Activated CD4-positive, alpha-beta T cell treated with anti-CD3 and anti-CD28 coated beads for 36 hours (primary cell): ENCODE results near the gene SOX8. TPM values are rescaled to one million over a fixed set of nuclear protein-coding genes. Genes with fewer than 3 reads are reported as not detected.

Experiments
- ATAC-seq: fragments of 200-7000 bp; cut with Tn5 transposase; one replicate; pipeline ENCODE4 v1.10.0; 2021; ENCODE audit warnings: mild to moderate bottlenecking, moderate library complexity
- CTCF ChIA-PET: fragments of 350-600 bp; sonication (Branson Sonifier 250); formaldehyde crosslinking; loops from one replicate; lab custom pipeline; 2021; ENCODE audit warnings: antibody characterized with exemption; lab: Charles Lee
- POLR2A ChIA-PET: fragments of 350-600 bp; sonication (Branson Sonifier 250); formaldehyde crosslinking; loops from one replicate; lab custom pipeline; 2021; ENCODE audit warnings: antibody characterized with exemption, inconsistent platforms; lab: Charles Lee
- DNase-seq: peaks from one replicate; pipeline ENCODE4 v3.0.0-alpha.2; 2020
- H3K27ac Mint-ChIP-seq: one replicate; pipeline ENCODE4 v1.8.0; 2021; ENCODE audit warnings: mixed read lengths
- H3K27me3 Mint-ChIP-seq: one replicate; pipeline ENCODE4 v1.8.0; 2021; ENCODE audit warnings: mixed read lengths
- H3K36me3 Mint-ChIP-seq: one replicate; pipeline ENCODE4 v1.8.0; 2021; ENCODE audit warnings: low read depth, mixed read lengths
- H3K4me1 Mint-ChIP-seq: one replicate; pipeline ENCODE4 v1.8.0; 2021; ENCODE audit warnings: mixed read lengths
- H3K4me3 Mint-ChIP-seq: one replicate; pipeline ENCODE4 v1.8.0; 2021; ENCODE audit warnings: mild to moderate bottlenecking, moderate library complexity, mixed read lengths
- H3K9me3 Mint-ChIP-seq: one replicate; pipeline ENCODE4 v1.8.0; 2021; ENCODE audit warnings: low read depth, mixed read lengths
- intact Hi-C, 2 experiments: fragments of 100-400 bp; cut with DNase I in 1 of 2; cut with micrococcal nuclease in 1 of 2; formaldehyde crosslinking; loops; one replicate each; pipeline versions ENCODE4 v1.14.2 to v1.15.1; 2022 to 2024; cut with DNase I, micrococcal nuclease
- total RNA-seq, 2 experiments: library from RNA; stranded (reverse); gene quantifications; one replicate each; pipeline ENCODE4 v1.2.3, GENCODE V29; 2021

Gene SOX8
- total RNA-seq, 2 experiments from 2014 or later, result 1.4 to 1.6 TPM

DNA sequence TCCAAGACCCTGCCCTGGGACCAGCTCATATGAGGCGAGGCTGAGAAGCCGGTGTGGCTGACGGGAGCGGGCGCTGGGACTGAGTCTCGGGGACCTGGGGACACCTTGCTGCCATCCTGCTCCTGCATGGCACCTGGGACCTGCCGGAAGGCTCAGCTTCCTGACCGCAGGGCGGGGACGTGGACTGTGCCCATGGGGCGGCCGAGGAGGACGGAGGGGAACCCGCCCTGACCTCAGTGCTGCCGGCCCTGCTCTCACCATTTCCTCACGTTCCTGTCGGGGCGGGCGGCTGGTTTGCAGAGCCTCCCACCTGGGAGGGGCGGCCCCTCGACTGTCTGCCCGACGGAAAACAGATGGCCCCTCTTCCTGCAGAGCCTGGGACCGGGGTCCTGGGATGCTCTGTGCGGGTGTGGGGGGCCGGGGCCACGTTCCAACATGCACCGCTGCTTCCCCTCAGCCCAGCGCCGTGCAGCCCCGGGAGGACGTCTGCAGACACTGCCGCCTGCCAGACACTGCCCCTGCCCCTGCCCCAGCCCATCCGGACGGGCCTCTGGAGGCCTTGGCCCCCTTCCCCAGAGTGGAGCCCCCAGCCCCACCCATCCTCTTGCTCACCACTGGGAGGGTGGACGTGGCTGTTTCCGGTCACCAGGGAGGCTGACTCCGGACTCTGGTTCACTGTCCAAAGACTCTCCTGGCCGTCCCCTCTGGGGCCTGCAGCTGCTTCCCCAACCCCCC, 47.1 kb downstream of the SOX8 start:
- ChIA-PET POLR2A (interaction anchor here (0.6 kb wide), 1 partner anchor 203 kb away, joined by 3 read pairs; no protein-coding TSS in a partner anchor), CTCF (no interaction called here)
- no peaks in the 10 kb centered on the region for H3K9me3 Mint-ChIP-seq
- DNase-seq, result no peak
- H3K27me3 Mint-ChIP-seq, result peaks cover 8% of the 10 kb centered on the region
- intact Hi-C loops, result loop anchor here in 1 of 2 experiments (10.0 kb wide), 1 partner anchor 776 kb away; no protein-coding TSS in a partner anchor
- H3K4me1 Mint-ChIP-seq, result no peaks in the 10 kb centered on the region
- no peak for ATAC-seq
- no peak overlapping the region for H3K27ac Mint-ChIP-seq
- no peak overlapping the region for H3K4me3 Mint-ChIP-seq
- no peaks in the 10 kb centered on the region for H3K36me3 Mint-ChIP-seq

DNA sequence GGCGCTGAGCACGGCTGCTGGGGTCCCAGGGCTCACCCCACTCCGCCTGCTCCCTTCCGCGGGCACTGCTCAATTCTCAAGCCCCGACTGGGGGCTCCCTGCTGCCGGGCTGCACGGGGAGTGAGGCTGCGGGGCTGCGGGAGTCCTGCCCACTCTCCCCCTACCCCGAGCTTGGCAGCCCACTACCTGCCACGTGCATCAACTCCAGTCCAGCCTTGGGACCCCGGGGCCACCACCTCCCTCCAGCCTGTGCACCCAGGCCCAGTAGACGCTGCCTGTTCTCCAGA, 47.6 kb downstream of the SOX8 start:
- Mint-ChIP-seq H3K27me3 (peaks cover 8% of the 10 kb centered on the region), H3K4me3 (no peak overlapping the region), H3K9me3 (no peaks in the 10 kb centered on the region), H3K27ac (no peak overlapping the region), H3K36me3 (no peaks in the 10 kb centered on the region), H3K4me1 (no peaks in the 10 kb centered on the region)
- CTCF ChIA-PET, result no interaction called here
- POLR2A ChIA-PET, result no interaction called here
- intact Hi-C loops, result loop anchor here in 1 of 2 experiments (10.0 kb wide), 1 partner anchor 776 kb away; no protein-coding TSS in a partner anchor
- DNase-seq (no peak), ATAC-seq (no peak)

DNA sequence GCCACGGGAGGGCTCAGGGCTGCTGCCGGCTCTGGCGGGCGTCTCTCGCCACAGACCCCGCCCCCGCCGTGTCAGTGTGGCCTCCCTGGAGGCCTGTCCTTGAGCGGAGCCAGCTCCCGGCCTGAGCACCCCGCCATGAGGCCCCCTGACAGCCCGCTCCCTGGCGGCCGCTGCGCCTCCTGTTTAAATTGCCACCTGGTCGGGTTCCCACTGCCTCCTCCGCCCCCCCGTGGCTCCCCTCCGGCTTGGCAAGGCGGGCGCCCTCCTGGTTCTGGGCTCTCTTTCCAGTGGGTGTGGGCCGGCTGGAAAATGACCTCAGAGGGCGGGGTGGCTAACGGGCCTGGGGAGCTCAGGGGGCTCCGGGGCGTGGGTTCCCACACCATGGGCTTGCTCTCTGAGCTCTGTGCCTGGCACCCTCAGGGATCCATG, 48.9 kb downstream of the SOX8 start:
- H3K4me1 Mint-ChIP-seq, result no peaks in the 10 kb centered on the region
- no peak overlapping the region for H3K27ac Mint-ChIP-seq
- peaks cover 8% of the 10 kb centered on the region for H3K27me3 Mint-ChIP-seq
- H3K9me3 Mint-ChIP-seq, result no peaks in the 10 kb centered on the region
- ATAC-seq (no peak), DNase-seq (no peak)
- CTCF ChIA-PET, result no interaction called here
- H3K4me3 Mint-ChIP-seq, result no peak overlapping the region
- intact Hi-C loops, result no loop called here
- POLR2A ChIA-PET, result no interaction called here
- no peaks in the 10 kb centered on the region for H3K36me3 Mint-ChIP-seq

DNA sequence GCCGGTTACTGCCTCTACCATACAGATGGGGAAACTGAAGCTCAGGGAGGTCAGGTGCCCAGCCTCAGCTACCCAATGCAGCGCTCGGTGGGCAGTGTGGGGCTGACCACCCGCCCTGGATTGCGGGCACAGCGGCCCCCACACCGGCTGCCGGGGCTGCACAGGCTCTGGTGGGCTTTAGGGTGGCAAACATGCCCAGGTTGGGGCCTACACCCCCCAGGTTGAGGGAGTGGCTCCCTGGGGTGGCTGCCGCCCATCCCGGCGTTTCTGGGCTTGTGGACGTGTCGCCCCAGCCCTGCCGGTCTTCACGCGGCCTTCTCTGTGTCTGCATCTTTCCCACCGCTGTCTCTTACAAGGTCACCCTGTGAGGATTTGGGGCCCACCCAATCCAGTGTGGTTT, 50.1 kb downstream of the SOX8 start:
- intact Hi-C loops, result no loop called here
- no peaks in the 10 kb centered on the region for H3K36me3 Mint-ChIP-seq
- H3K4me3 Mint-ChIP-seq, result no peak overlapping the region
- no peak for ATAC-seq
- CTCF ChIA-PET, result no interaction called here
- H3K9me3 Mint-ChIP-seq, result no peaks in the 10 kb centered on the region
- no peaks in the 10 kb centered on the region for H3K4me1 Mint-ChIP-seq
- POLR2A ChIA-PET, result no interaction called here
- peaks cover 8% of the 10 kb centered on the region for H3K27me3 Mint-ChIP-seq
- H3K27ac Mint-ChIP-seq, result no peak overlapping the region
- no peak for DNase-seq

DNA sequence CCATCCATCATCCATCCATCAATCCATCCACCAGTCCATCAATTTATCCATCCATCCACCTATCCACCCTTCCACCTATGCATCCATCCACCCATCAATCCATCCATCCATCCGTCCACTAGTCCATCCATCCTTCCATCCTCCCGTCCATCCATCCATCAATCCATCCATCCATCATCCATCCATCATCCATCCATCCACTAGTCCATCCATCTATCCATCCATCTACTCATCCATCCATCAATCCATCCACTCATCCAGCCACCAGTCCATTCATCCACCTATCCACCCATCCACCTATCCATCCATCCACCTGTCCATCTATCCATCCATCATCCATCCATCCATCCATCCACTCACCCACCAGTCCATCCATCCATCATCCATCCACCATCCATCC, 51.0 kb downstream of the SOX8 start:
- Mint-ChIP-seq H3K27me3 (peaks cover 8% of the 10 kb centered on the region), H3K36me3 (no peaks in the 10 kb centered on the region), H3K9me3 (no peaks in the 10 kb centered on the region), H3K4me1 (no peaks in the 10 kb centered on the region), H3K27ac (no peak overlapping the region), H3K4me3 (no peak overlapping the region)
- DNase-seq, result no peak
- no peak for ATAC-seq
- ChIA-PET POLR2A (no interaction called here), CTCF (no interaction called here)
- intact Hi-C loops, result no loop called here

DNA sequence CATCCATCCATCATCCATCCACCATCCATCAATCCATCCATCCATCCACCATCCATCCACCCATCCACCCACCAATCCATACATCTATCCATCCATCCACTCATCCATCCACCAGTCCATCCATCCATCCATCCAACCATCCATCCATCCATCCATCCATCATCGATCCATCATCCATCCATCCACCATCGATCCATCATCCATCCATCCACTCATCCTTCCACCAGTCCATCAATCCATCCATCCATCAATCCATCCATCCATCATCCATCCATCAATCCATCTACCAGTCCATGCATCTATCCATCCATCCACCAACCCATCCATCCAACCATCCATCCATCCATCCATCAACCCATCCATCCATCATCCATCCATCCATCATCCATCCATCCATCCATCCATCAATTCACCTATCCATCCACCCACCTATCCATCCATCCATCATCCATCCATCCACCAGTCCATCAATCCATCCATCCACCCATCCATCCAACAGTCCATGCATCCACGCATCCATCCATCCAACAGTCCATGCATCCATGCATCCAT, 51.6 kb downstream of the SOX8 start:
- ATAC-seq, result no peak
- Mint-ChIP-seq H3K4me3 (no peak overlapping the region), H3K27me3 (peaks cover 7% of the 10 kb centered on the region), H3K27ac (no peak overlapping the region), H3K36me3 (no peaks in the 10 kb centered on the region), H3K9me3 (no peaks in the 10 kb centered on the region), H3K4me1 (no peaks in the 10 kb centered on the region)
- intact Hi-C loops, result no loop called here
- no peak for DNase-seq
- ChIA-PET POLR2A (no interaction called here), CTCF (no interaction called here)

DNA sequence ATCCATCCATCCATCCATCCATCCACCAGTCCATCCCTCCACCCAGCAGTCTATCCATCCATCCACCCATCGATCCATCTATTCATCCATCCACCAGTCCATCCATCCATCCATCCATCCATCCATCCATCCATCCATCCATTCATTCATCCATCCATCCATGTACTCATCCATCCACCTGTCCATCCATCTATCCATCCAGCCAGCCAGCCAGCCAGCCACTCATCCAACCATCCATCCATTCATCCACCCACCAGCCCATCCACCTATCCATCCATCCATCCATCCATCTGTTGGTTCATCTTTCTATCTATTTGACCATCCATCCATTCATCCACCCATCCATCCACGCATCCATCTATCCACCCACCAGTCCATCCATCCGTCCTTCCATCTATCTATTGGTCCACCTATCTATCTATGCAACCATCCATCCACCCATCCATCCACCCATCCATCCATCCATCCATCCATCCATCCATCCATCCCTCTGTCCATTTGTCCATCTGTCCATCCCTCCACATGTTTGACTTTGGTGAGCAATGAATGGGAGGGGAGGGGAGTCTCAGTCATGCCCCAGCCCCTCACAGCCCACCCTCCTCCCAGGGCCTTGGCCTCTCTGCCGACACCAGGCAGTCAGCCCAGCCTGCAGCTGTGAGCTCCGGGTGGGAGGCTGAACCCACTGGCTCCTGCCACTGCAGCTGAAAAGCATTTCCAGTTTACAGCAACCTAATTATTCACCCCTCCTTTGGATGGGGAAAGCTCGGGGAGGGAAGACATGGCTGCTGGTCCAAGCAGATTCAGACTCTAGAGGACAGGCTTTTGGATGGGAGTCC, 52.9 kb downstream of the SOX8 start:
- Mint-ChIP-seq H3K4me3 (no peak overlapping the region), H3K27ac (no peak overlapping the region), H3K9me3 (no peaks in the 10 kb centered on the region), H3K4me1 (no peaks in the 10 kb centered on the region), H3K27me3 (peaks cover 1% of the 10 kb centered on the region), H3K36me3 (no peaks in the 10 kb centered on the region)
- intact Hi-C loops, result no loop called here
- ChIA-PET POLR2A (no interaction called here), CTCF (no interaction called here)
- ATAC-seq (no peak), DNase-seq (no peak)

DNA sequence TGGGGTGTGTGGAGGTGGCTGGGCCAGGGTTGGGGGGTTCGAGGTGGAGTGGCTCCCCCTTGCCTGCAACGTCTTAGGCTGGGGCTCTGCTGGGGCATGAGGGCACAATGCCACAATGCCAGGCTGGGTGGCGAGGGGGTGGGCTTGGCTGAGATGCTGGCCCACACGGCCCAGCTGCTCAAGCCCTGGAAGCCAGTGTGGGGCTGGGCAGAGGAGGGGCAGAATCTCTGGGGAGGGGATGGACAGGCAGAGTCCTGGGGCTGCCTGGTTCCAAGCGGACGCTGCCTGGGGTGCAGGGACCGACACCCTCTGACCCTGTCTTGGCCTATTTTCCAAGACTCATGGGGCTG, 53.5 kb downstream of the SOX8 start:
- no peak overlapping the region for H3K4me3 Mint-ChIP-seq
- no peak overlapping the region for H3K27ac Mint-ChIP-seq
- CTCF ChIA-PET, result no interaction called here
- no peaks in the 10 kb centered on the region for H3K4me1 Mint-ChIP-seq
- intact Hi-C loops, result no loop called here
- POLR2A ChIA-PET, result no interaction called here
- no peaks in the 10 kb centered on the region for H3K27me3 Mint-ChIP-seq
- ATAC-seq (no peak), DNase-seq (no peak)
- no peaks in the 10 kb centered on the region for H3K9me3 Mint-ChIP-seq
- no peaks in the 10 kb centered on the region for H3K36me3 Mint-ChIP-seq

DNA sequence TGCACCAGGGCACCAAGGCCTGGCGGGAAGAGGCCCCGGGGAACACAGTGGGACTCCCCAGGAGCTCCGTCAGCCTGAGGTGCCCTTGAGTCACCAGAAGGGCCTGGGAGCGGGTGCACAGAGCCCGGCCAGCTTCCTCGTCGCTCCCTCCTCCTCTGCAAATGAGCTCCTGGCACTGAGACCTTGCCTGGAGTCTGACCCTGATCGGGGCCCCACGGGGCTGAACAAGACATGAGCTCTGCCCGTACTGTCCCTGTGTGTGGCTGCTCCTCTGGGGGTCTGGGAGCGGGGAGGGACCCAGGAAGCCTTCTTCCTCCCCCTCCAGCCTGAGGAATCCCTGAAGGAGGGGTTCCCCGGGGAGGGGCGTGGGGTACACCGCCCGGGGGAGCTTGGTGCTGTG, 54.6 kb downstream of the SOX8 start:
- POLR2A ChIA-PET, result no interaction called here
- Mint-ChIP-seq H3K4me1 (no peaks in the 10 kb centered on the region), H3K4me3 (no peak overlapping the region)

More for the DNA sequence above, 54.6 kb downstream of the SOX8 start:
- Mint-ChIP-seq H3K27ac (no peak overlapping the region), H3K27me3 (no peaks in the 10 kb centered on the region), H3K9me3 (no peaks in the 10 kb centered on the region), H3K36me3 (no peaks in the 10 kb centered on the region)
- DNase-seq, result no peak
- intact Hi-C loops, result no loop called here
- no peak for ATAC-seq
- CTCF ChIA-PET, result no interaction called here

Other genes with a start within 250 kb of the SOX8 start
- gene CIAO3, start 240.8 kb upstream of the SOX8 start, total RNA-seq, result 10 to 100 TPM; 28.3 to 31.9 TPM
- gene MSLN, start 221.0 kb upstream of the SOX8 start, total RNA-seq, result not detected
- gene RPUSD1, start 193.4 kb upstream of the SOX8 start, total RNA-seq, result 10 to 100 TPM; 16.3 to 17.5 TPM
- 100 to 1,000 TPM in 1 of 2 experiments, 10 to 100 TPM in 1; 82.2 to 105 TPM for gene CHTF18, start 193.2 kb upstream of the SOX8 start, total RNA-seq
- gene GNG13, start 181.0 kb upstream of the SOX8 start, total RNA-seq, result not detected
- 10 to 100 TPM in 1 of 2 experiments, 1 to 10 TPM in 1; 9.5 to 12.2 TPM for gene LMF1, start 10.8 kb upstream of the SOX8 start, total RNA-seq
- not detected for gene SSTR5, start 91.0 kb downstream of the SOX8 start, total RNA-seq
- not detected for gene C1QTNF8, start 114.5 kb downstream of the SOX8 start, total RNA-seq
- under 1 TPM; 0.86 to 0.98 TPM for gene CACNA1H, start 171.3 kb downstream of the SOX8 start, total RNA-seq
- not detected for gene TPSG1, start 243.5 kb downstream of the SOX8 start, total RNA-seq
- not detected for gene TPSB2, start 248.4 kb downstream of the SOX8 start, total RNA-seq